Amniotic epithelial cell (primary cell): ENCODE measurements around the gene SLC39A12.
A peak's percentile ranks its signal among the peaks of the same experiment; 100 is the strongest.

ENCODE experiments used
- DNase-seq: peaks from one replicate; pipeline ENCODE4 v3.0.0-alpha.2; 2010; ENCODE audit warnings: low read depth

Gene SLC39A12

DNA sequence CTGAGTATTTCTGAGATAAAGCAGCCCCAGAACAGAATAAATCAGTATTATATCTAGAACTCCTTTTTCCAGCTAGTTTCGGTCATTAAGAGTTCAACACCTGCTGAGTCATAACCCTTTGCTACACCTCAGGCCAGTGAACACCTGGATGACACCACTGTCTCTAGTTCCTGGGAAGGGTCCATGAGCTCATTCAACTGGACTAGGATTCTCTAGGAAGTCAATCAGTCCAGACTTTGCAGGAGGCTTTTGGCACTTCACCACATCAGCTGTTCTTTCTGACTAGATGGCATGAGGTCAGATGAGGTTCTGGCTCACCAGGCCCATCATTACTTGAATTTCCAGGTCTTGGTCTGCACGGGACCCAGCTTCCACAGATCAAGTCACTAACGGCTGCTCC lies 11.7 kb downstream of the SLC39A12 start:
- no peak for DNase-seq

DNA sequence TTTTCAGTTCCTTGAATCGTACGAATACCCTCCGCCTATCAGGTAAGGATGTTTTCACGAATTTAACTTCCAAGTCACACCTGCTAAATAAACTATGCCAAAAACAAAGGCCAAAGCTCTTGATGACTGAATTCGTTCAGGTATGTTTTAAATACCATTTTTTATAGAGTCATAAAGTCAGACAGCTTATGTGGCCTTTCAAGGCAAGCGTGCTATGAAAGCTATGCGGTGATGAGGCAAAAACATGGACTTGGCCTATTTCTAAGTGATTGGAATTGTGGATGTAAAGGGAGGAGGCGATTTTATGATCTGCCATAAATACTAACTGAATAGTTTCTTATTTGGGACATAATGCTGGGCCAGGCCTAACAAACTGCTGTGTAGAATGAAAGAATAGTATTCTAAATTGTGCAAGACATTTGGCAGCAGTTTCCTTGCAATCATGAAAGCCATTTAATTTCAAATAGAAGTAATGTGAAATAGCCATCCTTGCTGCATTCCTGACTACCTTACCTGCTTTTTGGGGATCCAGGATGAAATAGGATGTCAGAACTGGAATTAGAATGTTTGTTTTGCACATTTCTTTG lies 14.0 kb downstream of the SLC39A12 start:
- no peak for DNase-seq

DNA sequence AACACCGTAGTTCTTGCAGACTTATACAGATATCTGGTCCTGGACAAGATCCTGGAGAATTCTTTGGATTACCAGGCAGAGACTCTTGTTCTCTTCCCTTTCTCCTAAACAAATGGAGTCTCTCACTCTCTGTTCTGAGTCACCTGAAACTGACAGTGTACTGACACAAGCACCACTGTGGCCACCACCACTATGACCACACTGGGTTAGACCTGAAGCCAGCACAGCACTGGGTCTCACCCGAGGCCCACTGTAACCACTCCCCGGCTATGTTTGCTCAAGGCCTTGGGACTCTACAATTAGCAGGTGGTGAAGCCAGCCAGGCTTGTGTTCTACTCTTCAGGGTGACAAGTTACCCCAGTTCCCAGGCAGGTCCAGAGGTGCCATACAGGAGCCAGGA lies 22.8 kb downstream of the SLC39A12 start:
- no peak for DNase-seq

DNA sequence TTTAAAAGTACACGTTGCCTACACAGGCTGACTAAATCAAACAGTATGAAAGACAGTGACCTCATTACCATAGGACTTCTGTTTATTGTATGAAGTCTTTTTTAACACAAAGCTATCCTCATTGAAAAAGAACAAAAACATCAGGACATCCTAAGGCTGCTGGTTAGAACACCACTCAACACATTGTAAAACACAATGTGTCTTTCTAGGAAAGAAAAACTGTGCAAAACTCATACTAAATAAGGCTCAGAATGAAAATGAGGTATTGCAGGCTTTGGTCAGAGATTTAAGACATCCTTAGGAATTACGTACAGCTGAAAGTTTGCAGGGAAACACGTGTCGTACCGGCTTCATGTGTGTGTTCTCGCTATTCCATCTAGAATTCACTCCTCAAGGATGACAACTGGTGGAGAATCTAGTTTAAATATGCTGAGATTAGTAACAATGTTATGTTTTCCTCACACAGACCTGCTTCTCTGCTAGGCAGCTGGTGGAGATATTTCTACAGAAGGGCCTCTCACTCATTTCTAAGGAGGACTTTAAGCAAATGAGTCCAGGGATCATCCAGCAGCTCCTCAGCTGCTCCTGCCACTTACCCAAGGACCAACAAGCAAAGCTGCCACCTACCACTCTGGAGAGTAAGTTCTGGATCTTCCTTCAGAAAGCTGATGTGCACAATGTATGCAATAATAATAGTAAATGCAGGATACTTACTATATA lies 29.3 kb downstream of the SLC39A12 start:
- peak; percentile 43 for DNase-seq

DNA sequence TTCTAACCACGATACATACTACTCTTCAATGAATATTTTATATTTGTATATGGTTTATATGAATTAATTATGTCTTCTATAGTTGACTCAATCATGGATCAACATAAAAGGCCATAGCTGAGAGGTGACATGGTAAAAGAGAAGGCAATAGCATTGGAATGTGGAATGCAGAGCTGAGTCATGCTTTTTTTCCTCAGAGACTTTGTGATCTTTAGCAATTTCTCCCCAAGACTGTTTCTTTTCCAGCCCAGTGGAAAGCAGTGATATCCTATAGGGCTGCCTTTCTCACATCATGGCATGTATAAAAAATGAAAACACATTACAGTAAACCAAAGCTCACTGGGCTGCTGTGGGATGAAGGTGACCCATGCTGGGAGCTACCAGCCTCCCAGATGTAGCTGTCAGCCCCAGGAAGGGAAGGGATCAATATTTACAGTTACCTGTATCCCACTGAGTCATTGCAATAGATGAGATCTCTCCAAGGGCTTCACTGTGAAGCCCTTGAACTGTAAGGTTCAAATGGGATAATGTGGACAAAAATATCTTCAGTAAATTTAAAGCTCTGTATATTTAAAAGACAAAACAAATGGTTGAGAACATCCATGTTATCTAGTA lies 30.2 kb downstream of the SLC39A12 start:
- DNase-seq: peak; percentile 84

DNA sequence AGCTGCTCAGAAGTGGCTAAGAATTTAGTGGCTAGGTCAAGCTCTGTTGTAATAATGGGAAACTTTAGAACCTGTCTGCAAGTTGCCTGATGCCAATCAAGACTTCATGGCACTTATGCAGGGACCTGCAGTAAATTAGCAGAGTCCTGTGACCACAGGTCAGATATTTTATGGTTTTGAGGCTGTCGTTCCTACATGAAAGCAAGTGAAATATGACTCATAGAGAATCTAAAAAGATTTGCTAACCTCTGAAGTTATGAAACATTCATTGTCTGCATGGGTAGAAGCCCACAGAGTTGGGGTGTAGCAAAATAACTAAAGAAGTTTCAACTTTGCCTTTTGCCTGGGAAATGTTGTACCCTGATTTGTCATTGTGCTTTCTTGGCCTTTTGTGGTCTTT lies 32.3 kb downstream of the SLC39A12 start:
- peak; percentile 77 for DNase-seq

DNA sequence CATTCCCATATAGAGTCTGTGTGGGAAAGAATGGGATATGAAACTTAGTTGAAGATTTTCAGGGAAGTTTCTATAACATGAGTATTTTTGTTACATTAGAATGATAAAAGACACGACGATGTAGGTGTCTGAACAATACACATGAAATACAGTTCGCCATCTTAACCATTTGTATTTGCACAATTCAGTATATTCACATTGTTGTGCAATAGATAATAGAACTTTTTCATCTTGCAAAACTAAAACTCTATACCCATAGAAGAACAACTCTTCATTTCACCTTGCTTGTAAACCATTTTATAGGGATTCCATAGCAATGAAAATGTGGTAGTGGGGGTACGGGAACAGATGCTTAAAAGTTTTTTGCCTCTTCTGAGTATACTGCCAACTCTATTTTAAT lies 32.8 kb downstream of the SLC39A12 start:
- DNase-seq: no peak

DNA sequence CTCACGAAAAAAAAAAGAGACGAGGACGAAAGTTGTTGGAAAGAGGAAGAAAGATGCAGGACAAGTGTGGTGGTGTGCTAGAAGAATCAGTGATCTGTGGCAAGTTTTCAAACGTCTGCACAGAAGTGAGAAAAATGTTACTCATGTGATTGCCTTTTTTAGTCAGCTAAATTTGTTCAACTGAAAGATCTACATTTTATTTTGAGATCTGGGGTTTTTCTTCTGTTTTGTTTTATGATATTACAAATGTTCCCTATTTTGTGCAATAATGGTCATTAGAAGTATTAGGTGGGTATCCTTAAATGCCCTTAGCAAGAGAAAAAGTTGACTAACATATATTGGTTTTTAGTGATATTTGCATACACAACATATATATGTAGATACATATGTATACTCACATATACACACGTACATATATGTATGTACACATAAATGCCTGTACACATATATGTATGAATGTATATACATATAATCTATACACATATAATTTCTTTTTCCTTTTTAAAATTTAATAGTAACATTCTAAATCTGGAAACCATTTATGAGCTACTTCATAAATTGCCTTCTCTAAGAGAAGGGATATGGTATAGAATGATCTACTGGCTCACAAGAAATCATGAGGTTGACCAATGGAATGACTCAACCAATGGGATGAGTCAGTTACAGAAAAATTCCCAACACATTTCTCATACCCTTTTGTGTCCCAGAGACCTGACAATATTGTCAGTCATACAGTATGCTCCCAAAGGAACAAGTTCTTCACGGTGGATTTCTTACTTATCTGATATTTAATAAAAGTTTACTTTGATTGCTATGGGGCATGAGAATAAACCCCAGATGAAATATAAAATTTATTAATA lies 38.4 kb downstream of the SLC39A12 start:
- peak; percentile 80 for DNase-seq

DNA sequence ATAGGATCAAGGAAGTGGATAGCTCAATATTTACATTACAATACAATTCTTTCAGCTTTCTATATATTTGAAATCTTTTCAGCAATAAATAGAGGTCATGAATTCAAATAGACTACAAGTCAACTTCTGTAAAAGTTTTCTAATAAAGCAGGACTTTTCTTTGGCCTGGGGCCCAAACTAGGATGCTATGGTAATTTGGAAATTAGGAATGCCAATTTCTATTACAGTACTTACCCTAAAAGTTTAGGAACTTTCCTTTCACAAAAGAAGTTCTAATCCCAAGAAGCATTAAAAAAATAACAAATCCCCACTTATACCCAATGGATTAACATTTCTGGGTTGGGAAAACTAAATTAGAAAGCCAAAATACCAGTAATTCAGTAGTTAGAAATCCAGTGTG lies 40.5 kb downstream of the SLC39A12 start:
- no peak for DNase-seq

DNA sequence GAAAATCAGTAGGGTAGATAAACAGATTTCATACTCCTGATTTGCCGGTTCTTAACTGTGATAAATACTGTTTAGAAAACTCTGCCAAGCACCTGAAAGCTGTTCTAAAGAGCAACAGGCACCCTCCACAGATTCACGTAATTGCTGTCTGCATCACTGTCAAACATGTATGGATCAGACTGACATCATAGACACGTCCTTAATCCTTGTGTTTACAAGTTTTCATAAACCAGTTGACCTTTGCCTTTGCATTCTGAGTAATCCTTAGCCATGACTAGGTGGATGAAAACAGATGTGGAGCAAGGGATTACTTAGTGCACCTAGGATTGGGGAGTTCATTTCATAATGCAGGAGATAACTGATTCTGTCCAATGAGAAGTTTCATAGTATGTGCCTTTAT lies 41.6 kb downstream of the SLC39A12 start:
- DNase-seq: peak; percentile 91

DNA sequence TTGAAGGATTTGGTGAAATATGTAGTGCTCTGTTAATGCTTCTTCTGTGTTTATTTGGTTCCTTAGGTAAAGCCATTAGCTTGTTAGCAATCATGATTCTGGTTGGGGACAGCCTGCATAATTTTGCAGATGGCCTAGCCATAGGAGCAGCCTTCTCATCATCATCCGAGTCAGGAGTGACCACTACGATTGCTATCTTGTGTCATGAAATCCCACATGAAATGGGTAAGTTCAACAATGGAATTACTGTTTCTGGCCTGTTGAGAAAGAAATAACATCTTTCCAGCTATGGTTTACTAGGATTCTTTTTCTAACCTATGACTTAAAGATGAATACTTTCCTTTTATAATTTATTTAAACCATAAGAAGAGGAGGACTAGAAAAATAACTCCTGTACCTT lies 48.9 kb downstream of the SLC39A12 start:
- DNase-seq: no peak

DNA sequence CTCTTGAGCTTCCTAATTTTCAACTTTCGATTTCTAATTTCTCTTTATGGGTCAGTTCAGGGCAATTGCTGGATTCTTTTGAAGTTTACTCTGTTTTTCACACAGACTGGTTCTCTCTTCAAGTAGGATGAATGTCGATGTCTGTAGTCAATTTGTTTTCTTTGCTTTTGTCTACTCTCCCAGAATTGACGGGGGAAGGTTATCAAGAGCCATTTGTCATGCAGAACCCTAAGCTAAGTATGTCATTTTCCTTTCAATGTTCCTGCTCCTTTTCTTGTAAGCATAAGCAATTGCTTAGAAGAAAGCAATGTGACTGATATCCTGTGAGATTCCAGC lies 53.7 kb downstream of the SLC39A12 start:
- no peak for DNase-seq

DNA sequence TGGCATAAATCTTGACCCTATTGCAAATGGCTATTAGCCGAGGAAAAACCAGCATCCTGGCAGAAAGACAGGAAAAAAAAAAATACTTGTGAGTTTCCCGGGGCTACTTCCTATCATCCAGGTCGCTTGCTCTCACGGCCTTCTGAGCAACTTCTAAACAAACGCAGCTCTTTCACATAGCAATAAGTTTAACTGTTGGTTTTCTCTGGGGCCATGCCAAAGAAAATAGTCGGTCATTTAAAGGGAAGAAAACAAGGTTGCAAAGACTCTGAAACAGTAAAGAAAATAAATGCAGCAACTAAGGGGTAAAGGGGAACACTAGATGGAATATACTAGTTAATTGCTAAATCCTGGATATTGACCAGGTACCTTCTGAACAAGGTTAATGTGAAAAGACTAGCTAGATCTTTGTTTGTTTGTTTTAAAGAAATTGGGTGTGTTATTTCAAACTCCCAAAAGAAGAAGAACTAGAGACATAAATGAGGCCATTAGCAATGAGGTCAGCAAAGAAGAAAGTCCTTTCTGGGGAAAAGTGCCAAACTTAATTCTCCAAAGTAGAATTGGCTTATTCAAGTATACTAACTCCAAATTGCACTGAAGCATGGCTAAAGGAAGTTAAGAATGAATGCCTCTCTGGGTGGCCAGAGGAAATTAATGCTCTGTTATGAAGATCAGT lies 54.2 kb downstream of the SLC39A12 start:
- DNase-seq: peak; percentile 63

DNA sequence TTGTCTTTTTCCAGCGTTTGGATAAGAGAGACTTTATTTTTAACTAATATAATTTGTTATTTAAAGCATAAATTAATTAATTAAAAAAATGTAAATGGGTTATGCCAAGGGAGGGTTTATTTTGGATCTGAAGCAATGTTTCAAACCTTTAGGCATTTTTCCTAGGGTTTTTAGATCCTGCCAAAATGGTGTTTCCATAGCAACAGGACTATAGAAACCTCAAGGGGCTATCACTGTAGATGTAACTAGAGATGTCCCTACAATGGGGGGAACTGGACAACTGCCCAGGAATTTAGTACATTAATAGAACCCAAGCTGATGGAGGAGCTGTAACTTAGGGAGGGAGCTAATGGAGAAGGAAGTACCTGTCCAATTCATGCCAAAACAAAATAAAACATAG lies 57.3 kb downstream of the SLC39A12 start:
- DNase-seq: no peak

DNA sequence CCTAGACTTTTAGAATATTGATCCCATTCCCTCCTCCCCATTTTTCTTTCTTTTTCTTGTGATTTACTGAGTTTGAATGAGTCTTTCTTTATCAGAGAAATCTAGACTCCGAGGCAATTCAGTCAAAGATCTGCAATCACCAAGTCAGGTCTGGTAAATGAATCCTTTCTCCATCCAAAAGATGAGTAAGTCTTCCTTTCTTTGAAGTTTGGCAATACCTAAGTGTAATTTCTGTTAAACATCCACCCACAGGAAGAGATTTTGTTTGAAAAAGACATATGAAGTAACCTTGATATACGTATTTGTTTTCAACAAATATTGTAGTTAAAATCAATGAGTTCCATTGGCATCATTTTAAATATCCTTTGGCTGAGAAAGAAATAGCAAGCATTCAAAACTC lies 58.3 kb downstream of the SLC39A12 start:
- DNase-seq: peak; percentile 72

DNA sequence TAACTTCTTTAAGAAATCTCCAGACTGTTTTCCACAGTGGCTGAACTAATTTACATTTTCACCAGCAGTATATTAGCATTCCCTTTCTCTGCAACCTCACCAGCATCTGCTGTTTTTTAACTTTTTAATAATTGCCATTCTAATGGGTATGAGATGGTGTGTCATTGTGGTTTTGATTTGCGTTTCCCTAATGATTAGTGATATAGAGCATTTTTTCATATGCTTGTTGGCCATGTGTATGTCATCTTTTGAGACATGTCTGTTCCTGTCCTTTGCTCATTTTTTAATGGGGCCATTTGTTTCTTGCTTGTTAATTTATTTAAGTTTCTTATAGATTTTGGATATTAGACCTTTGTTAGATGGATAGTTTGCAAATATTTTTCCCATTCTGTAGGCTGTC lies 68.8 kb downstream of the SLC39A12 start:
- DNase-seq: no peak

DNA sequence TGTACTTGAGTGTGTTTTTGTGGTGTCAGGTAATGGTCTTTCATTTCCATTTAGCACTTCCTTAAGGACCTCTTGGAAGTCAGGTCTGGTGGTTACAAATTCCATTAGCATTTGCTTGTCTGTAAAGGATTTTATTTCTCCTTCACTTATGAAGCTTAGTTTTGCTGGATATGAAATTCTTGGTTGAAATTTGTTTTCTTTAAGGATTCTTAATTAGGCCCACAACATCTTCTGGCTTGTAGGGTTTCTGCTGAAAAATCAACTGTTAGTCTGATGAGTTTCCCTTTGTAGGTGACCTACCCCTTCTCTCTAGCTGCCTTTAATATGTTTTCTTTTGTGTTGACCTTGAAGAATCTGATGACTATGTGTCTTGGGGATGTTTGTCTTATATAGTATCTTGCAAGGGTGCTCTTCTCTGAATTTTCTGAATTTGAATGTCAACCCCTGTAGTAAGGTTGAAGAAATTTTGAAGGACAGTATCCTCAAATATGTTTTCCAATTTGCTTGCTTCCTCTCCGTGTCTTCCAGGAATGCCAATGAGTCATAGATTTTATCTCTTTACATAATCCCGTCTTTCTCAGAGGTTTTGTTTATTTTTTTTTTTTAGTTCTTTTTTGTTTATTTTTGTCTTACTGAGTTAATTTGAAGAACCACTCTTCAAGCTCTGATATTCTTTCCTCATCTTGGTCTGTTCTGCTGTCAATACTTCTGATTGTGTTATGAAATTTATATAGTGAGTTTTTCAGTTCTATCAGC lies 70.2 kb downstream of the SLC39A12 start:
- DNase-seq: peak; percentile 29

DNA sequence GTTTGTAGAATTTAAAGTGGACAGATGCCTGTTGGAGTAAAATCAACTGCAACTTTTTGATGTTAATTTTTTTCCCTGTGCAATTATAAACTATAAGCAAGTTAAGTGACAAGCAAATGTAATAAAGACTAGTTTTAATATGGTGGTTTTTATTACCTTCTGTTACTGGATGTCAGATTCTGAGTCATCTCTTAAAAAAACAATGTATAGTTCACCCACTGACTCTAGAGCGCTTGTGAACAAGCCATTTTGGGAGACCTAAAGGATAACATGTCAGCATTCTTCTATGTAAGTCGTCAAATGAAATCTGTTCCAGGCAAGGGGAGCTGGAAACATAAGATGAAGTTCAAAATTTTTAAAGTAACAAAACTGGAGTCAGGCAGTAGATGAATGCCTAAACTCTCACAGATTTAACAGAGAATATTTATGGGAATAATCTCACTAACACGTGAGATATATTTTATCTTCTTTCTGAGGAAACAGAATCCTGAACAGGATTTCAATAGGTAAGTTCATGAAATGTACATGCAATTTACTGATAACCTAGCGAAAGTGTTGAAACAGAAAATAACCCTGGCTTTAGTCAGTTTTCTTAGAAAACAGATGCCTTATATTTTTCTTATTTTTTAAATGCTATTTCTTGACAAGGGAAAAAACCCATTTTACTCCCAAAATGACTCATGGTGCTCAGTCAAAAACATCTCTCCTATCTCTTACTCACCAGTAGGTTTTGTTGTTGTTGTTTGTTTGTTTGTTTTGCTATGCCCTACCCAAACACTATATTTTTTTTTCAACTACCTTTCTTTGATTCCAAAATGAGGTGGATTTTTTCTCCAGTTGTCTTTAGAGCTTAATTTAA lies 91.7 kb downstream of the SLC39A12 start:
- DNase-seq: no peak

DNA sequence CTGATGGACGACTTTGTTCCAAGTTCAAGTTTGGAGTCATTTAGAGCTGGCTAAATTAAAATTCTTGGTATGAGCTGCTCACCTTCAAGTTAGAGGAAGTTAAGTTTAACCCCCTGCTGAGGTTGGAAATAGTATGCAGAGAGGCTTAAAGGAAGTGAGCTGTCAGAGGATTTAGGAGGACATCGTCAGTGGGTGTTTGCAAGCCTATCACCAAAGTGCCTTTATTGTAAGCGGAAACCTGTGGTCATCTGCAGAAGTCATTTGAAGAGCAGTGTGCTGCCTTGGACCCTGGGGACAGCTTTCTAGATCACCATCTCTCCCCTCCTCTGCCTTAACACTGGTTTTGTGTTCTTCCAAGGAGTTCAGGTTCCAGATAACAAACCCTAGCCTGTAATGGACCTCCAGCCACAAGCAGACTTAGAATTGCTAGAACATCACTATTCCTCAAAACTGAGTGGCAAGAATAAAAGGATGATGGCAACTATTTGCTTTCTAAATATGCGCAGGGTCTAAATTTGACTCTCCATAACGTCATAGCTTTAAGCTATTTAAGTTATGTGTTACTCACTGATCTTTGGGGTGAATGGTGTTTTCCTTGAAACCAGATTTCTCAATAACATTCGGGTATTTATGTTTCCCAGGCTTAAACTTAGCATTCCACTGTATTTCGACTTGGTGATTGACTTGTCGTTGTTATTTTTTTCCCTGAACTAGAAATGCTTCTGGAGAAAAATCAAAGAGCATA lies 93.4 kb downstream of the SLC39A12 start:
- peak; percentile 93 for DNase-seq

DNA sequence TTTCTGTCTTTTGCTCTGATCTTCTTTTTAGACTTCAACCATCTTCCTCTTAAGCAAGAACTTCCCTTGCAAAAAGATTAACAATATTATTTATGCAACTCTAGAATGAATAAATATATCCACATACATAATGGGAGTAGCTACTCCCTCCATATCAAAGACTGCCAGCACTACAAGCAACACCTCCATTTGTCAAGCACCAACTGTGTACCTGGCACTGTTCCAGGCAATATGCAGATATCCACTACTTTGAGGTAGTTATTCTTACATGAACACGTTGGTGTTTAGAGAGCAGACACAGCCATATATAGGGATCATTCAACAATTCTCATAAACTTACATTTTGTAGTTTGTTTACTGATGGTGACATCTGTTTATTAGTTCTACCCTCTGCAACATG lies 104.9 kb downstream of the SLC39A12 start:
- no peak for DNase-seq
